HG03280 (cell line): ENCODE measurements around the gene QPRT.
"Not testable (repeated sequence)": the region's sequence is repeated elsewhere in the genome, so short reads cannot be mapped to it uniquely, and the experiment has no call there.

Experiments used
- ATAC-seq: cut with Tn5 transposase; IDR thresholded peaks from one replicate; pipeline ENCODE4 v1.9.1; 2021; ENCODE audit warnings: mild to moderate bottlenecking, moderate library complexity; ENCODE audit not compliant: unreplicated experiment

The QPRT gene

GRCh38 chr16:29662000-29662728 lies 16.8 kb upstream of the QPRT start:
- ATAC-seq = no peak

GRCh38 chr16:29662729-29663015 lies 16.3 kb upstream of the QPRT start:
- no peak for ATAC-seq

GRCh38 chr16:29663016-29663806 lies 15.8 kb upstream of the QPRT start, which contains the start of gene SPN:
Gene SPN (plus strand): TSS chr16:29663247. CDS start chr16:29663729, 482 bp downstream.
- ATAC-seq = no peak

- no peak for ATAC-seq
Measured at GRCh38 chr16:29663807-29664090, 15.2 kb upstream of the QPRT start.

- no peak for ATAC-seq
Measured at GRCh38 chr16:29664091-29664921, 14.7 kb upstream of the QPRT start.

DNA sequence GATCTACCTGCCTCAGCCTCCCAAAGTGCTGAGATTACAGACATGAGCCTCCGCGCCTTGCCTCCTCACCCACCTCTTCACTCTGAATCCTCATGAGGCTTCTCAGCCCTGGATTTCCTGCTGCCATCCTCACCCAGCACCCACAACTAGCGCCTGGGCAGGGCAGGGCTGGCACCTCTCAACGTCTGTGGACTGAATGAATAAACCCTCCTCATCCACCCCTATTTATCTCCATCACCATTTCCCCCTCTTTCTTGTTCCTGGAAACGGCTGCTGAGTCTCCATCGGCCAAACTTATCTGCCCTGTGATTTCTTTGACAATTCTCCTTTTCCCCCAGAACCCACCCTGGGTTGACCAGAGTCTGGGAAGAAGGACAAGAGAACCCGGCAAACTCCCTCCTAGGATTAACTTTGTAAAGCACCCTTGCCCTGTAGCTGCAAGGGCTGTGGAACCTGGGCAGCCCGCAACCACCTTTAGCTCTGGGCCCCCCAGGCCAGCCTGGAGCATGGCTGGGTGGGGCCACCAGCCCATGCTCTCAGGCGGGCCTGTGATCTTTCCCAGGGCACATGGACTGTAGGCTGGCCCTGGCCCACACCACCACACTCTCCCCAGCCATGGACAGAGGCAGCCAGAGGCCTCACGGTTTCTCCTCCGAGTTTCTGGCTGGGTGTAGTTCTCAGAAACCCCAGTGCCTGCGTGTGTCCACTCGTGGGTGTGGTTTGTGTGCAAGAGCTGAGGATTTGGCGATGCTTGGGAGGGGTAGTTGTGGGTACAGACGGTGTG lies 13.5 kb upstream of the QPRT start:
- no peak for ATAC-seq

DNA sequence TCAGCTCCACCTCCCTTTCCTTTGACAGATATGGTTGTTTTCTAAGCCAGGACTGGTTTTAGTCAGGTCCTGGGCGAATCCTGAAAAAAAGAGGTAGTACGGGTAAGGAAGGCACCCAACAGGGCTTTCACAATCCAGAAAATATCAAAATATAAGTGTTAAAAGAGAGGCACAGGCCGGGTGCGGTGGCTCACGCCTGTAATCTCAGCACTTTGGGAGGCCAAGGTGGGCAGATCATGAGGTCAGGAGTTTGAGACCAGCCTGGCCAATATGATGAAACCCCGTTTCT lies 11.7 kb upstream of the QPRT start:
- ATAC-seq = not testable (repeated sequence)

GRCh38 chr16:29667755-29668154 lies 11.2 kb upstream of the QPRT start:
- no peak for ATAC-seq

DNA sequence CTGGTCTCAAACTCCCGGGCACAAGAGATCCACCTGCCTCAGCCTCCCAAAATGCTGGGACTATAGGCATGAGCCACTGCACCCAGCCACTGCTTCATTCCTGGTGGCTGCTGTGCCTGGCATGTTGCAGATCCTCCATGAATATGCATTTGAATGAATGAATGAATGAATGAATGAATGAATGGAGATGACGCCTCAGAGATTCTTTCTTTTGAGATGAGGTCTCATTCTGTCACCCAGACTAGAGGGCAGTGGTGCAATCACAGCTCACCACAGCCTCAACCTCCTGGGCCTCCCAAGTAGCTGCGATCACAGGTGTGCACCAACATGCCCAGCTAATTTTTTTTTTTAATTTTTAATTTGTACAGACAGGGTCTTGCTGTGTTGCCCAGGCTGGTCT lies 10.7 kb upstream of the QPRT start:
- ATAC-seq = no peak

DNA sequence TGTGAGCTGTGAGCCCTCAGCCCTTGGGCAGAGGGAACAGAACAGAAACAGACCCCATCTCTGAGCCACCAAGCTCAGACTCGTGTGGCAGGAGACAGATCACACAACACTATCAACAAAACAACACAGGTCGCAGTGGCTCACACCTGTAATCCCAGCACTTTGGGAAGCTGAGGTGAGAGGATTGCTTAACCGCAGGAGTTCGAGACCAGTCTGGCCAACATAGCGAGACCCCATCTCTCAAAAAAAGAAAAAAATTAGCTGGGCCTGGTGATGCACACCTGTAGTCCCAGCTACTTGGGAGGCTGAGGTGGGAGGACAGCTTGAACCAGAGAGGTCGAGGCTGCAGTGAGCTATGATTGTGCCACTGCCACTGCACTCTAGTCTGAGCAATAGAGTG lies 5.5 kb upstream of the QPRT start:
- no peak for ATAC-seq

DNA sequence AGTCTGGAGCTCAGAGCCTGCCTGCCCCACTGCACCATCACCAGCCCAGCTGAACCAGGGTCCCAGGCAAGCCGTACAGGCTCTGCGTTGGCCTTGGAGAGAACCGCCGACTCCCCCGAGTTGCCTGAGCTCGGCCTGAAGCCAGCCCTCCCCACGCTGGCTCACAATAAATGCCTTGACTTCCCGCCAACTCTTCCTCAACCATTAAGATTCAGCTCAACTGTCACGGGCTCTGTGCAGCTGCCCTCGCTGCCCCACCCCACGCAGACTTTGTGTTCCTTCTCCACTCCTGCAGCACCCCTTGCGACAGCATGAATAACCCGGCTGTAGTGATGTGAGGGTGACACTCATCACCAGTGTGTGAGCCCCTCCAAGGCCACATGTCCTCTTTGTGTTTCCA lies 4.8 kb upstream of the QPRT start:
- ATAC-seq = no peak

DNA sequence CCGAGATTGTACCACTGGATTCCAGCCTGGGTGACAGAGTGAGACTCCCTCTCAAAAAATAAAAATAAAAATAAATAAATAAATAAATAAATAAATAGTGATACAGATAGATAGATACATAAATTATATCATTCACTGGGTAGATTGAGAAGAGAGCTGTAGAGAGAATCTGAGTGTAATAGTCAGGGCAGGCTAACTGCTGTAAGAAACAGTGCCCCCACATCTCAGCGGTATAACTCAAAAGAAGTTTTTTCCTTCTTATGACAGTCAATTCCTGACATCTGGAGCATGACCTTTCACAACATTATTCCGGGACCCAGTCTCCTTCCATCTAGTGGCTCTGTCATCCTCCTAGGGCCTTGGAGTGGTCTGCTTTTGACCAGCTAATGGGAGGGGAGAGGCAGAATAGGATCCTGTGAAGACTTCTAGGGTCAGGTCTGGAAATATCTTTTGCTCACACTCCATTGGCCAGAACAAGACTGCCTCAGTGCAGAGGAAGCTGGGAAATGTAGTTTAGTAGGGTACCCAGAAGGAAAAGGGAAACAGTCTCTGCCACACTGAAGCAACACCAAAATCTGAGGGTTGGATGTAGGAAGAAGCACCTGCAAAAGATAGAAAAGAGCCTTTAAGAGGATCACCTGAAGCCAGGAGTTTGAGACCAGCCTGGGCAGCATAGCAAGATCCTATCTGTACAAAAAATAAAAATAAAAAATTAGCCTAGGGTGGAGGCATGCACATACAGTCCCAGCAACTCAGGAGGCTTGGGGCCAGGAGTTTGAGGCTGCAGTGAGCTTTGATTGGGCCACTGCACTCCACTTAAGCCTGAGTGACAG lies 3.0 kb upstream of the QPRT start:
- no peak for ATAC-seq

- no peak for ATAC-seq
Measured at GRCh38 chr16:29676989-29677785, 1.8 kb upstream of the QPRT start.

- ATAC-seq = no peak
Measured at GRCh38 chr16:29680180-29680598, 1.2 kb downstream of the QPRT start.

DNA sequence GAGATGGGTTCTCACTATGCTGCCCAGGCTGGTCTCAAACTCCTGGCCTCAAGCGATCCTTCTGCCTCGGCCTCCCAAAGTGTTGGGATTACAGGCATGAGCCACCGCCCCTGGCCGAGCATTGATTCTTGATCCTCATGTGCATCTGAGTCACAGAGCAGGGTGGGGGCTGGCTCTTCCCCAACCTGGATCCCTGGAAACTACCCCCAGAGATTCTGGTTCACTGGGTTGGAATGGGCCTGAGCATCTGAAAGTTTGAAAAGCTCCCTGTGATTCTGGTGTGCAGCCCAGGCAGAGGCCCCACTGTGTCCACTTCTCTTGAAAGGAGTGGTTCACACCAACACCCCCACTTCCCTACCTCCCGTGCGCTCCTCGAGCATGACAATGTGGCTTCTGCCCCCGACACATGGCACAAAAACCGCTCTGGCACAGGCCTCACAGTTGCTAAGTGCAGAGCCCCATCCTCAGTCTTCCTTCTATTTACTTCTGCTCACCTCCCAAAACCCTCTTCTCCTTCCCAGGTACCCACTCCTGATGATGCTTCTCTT lies 4.6 kb downstream of the QPRT start:
- no peak for ATAC-seq

GRCh38 chr16:29684679-29685078 lies 5.7 kb downstream of the QPRT start:
- ATAC-seq = no peak

DNA sequence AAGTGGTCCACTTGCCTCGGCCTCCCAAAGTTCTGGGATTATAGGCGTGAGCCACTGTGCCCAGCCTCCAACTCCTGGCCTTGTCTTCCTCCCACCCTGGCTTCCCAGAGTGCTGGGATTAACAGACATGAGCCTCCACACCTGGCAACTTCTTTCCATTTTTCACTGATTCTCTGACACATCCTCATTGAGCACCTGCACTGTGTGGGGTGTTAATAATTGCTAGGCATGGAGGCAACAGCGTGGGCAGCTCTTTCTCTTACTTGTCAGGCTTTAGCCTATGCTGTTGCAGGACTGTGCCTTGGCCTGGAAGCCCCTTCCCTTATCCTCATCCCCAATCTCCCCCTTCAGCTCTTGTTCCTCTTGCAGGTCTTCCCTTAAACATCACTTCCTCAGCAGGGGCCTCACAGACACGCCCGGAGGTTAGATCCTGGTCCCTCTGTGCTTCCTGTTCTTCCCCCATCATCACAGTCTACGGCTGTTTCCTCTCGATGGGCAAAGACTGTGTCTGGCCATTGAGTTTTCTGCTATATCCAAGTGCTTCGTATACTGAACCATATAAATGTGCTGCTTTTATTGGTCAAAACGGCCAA lies 7.9 kb downstream of the QPRT start:
- no peak for ATAC-seq

DNA sequence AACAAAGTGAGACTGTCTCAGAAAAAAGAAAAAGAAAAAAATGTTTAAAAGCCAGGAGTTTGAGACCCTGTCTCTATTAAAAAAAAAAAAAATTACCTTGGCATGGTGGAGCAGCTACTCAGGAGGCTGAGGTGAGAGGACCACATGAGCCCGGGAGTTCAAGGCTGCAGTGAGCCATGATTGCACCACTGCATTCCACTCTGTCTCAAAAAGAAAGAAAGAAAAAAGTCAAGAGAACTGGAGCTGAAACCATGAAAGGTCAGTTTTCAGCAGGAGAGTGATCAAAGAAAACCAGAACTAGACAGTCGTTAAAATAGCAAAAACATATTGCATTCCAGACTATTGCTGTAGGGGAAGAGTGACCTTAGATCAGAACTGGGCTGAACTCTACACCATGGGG lies 8.8 kb downstream of the QPRT start:
- no peak for ATAC-seq

GRCh38 chr16:29688172-29688571 lies 9.2 kb downstream of the QPRT start:
- no peak for ATAC-seq
